HT-29 (cell line): ENCODE measurements around the gene AGR2. TPM values are rescaled to one million over a fixed set of nuclear protein-coding genes. Genes with fewer than 3 reads are reported as not detected.
"Not testable (repeated sequence)": the region's sequence is repeated elsewhere in the genome, so short reads cannot be mapped to it uniquely, and the experiment has no call there.

Experiments used
- DNase-seq: peaks from one replicate; pipeline ENCODE4 v3.0.0-alpha.2; 2015; ENCODE audit warnings: low spot score
- total RNA-seq: library from RNA; depleted of rRNA; stranded (reverse); fragments of >200 nt; shearing (Covaris generic); gene quantifications from 2 replicates; pipeline ENCODE4 v1.2.3, GENCODE V29; 2014; rRNA removed

The AGR2 gene
- total RNA-seq: 163 and 215 TPM in 2 replicates

- peak; percentile 95 for DNase-seq
Observed at GRCh38 chr7:16804674-16805439, at the start of gene AGR2. Gene AGR2 (minus strand): TSS chr7:16804999. CDS start chr7:16801796, 3,203 bp downstream.

GRCh38 chr7:16853189-16853588 lies 48.4 kb upstream of the AGR2 start:
- not testable (repeated sequence) for DNase-seq

- DNase-seq: no peak
Observed at GRCh38 chr7:16851829-16852228, 47.0 kb upstream of the AGR2 start.

GRCh38 chr7:16850614-16851466 lies 46.0 kb upstream of the AGR2 start:
- no peak for DNase-seq

- DNase-seq: no peak
Observed at GRCh38 chr7:16849296-16850148, 44.7 kb upstream of the AGR2 start.

GRCh38 chr7:16847381-16847860 lies 42.6 kb upstream of the AGR2 start:
- peak; percentile 84 for DNase-seq

- no peak for DNase-seq
Observed at GRCh38 chr7:16846601-16847165, 41.9 kb upstream of the AGR2 start.

- DNase-seq: no peak
Observed at GRCh38 chr7:16845746-16846145, 40.9 kb upstream of the AGR2 start.

- no peak for DNase-seq
Observed at GRCh38 chr7:16841681-16842080, 36.9 kb upstream of the AGR2 start.

- DNase-seq: no peak
Observed at GRCh38 chr7:16840094-16840493, 35.3 kb upstream of the AGR2 start.

GRCh38 chr7:16839646-16840045 lies 34.8 kb upstream of the AGR2 start:
- DNase-seq: no peak

GRCh38 chr7:16838891-16839290 lies 34.1 kb upstream of the AGR2 start:
- no peak for DNase-seq

GRCh38 chr7:16838386-16838785 lies 33.6 kb upstream of the AGR2 start:
- DNase-seq: no peak

GRCh38 chr7:16836481-16836880 lies 31.7 kb upstream of the AGR2 start:
- no peak for DNase-seq

GRCh38 chr7:16833373-16833772 lies 28.6 kb upstream of the AGR2 start:
- DNase-seq: no peak

- no peak for DNase-seq
Observed at GRCh38 chr7:16826060-16826459, 21.3 kb upstream of the AGR2 start.

- peak; percentile 74 for DNase-seq
Observed at GRCh38 chr7:16822029-16822428, 17.2 kb upstream of the AGR2 start.

- DNase-seq: no peak
Observed at GRCh38 chr7:16818732-16819131, 13.9 kb upstream of the AGR2 start.

- no peak for DNase-seq
Observed at GRCh38 chr7:16817536-16817935, 12.7 kb upstream of the AGR2 start.

- no peak for DNase-seq
Observed at GRCh38 chr7:16816824-16817223, 12.0 kb upstream of the AGR2 start.

GRCh38 chr7:16815001-16815400 lies 10.2 kb upstream of the AGR2 start:
- DNase-seq: peak; percentile 48
